K562 (cell line): ENCODE results near the gene PRDM12. TPM values are rescaled to one million over a fixed set of nuclear protein-coding genes. Genes with fewer than 3 reads are reported as not detected.

Experiments used
- ATAC-seq: fragments of 200-7000 bp; cut with Tn5 transposase; 3 replicates; pipeline ENCODE4 v1.9.1; 2020; ENCODE audit warnings: moderate library complexity
- BruUV-seq: library from RNA; stranded (reverse); fragments of 400-500 nt; replicated peaks from 2 replicates; lab custom pipeline; 2021; lab: Mats Ljungman, UMichigan
- CTCF ChIA-PET: fragments of 300-600 bp; formaldehyde crosslinking; extraction: SDS; loops from one replicate; lab custom pipeline; 2021; ENCODE audit warnings: low intra/inter-chr PET ratio; lab: Yijun Ruan, JAX
- POLR2A ChIA-PET: fragments of 300-600, 350-650 bp; sonication (Branson Sonifier 250); formaldehyde crosslinking; extraction: SDS; loops from one replicate; lab custom pipeline; 2021; ENCODE audit warnings: antibody characterized with exemption, inconsistent platforms; lab: Yijun Ruan, JAX
- DNase-seq, 4 experiments: peaks; one replicate each; pipeline versions ENCODE4 v3.0.0 to v3.0.0-alpha.2; 2011 to 2018; ENCODE audit warnings: low spot score in 3 of 4, mixed read lengths in 3 of 4; ENCODE audit errors: extremely low read depth in 1 of 4
- FAIRE-seq: peaks from 2 replicates; lab custom pipeline; 2011; peaks lifted over from hg19 to GRCh38; lab: Jason Lieb, UNC
- H2AFZ ChIP-seq: 2 replicates; pipeline ENCODE4 v1.6.0; 2011; ENCODE audit warnings: low read depth, low read length, control low read depth, inconsistent platforms
- H3K27ac ChIP-seq: fragments of 200-600 bp; 3 replicates; pipeline ENCODE4 v1.8.0; 2011; ENCODE audit warnings: low read depth, mild to moderate bottlenecking, control low read depth, inconsistent platforms, low read length, moderate library complexity, mixed read lengths; ENCODE audit errors: extremely low read depth
- H3K27me3 ChIP-seq, 2 experiments: fragments of 300-600 bp in 1 of 2; 2 replicates in 1 of 2; 3 replicates in 1 of 2; pipeline versions ENCODE4 v1.6.0 to v1.8.0; 2011; ENCODE audit warnings: inconsistent platforms in 2 of 2, low read length in 2 of 2, mild to moderate bottlenecking in 1 of 2, mixed read lengths in 1 of 2, moderate library complexity in 1 of 2; ENCODE audit not compliant: control insufficient read depth in 2 of 2, insufficient read depth in 2 of 2
- H3K36me3 ChIP-seq: fragments of 300-600 bp; 3 replicates; pipeline ENCODE4 v1.8.0; 2011; ENCODE audit warnings: mild to moderate bottlenecking, low read length, inconsistent platforms; ENCODE audit not compliant: control insufficient read depth, insufficient read depth
- H3K4me1 ChIP-seq, 2 experiments: fragments of 200-600 bp in 1 of 2; replicated peaks in 1 of 2; 2 replicates in 1 of 2; 3 replicates in 1 of 2; pipeline versions ENCODE4 v1.5.1 to v1.8.0; 2011; ENCODE audit warnings: inconsistent platforms in 2 of 2, low read length in 2 of 2, mild to moderate bottlenecking in 1 of 2, mixed read lengths in 1 of 2, moderate library complexity in 1 of 2; ENCODE audit not compliant: control insufficient read depth in 2 of 2, insufficient read depth in 2 of 2
- H3K4me2 ChIP-seq: 2 replicates; pipeline ENCODE4 v1.6.1; 2011; ENCODE audit warnings: low read length, control low read depth, inconsistent platforms, mixed read lengths; ENCODE audit not compliant: insufficient read depth
- H3K4me3 ChIP-seq: fragments of 200-600 bp; sonication (generic), shearing (Covaris generic); 2 replicates; pipeline ENCODE4 v1.5.1; 2016; ENCODE audit warnings: control low read depth, inconsistent platforms
- H3K79me2 ChIP-seq: fragments of 200-600 bp; 3 replicates; pipeline ENCODE4 v1.8.0; 2011; ENCODE audit warnings: low read length, inconsistent platforms; ENCODE audit not compliant: control insufficient read depth, insufficient read depth
- H3K9ac ChIP-seq, 2 experiments: 2 replicates each; pipeline versions ENCODE4 v1.6.0 to v1.6.1; 2011; ENCODE audit warnings: low read depth in 2 of 2, low read length in 2 of 2, control low read depth in 1 of 2, inconsistent platforms in 1 of 2, mild to moderate bottlenecking in 1 of 2, mixed read lengths in 1 of 2; ENCODE audit not compliant: insufficient read depth in 1 of 2
- H3K9me1 ChIP-seq: one replicate; pipeline ENCODE4 v1.6.0; 2011; ENCODE audit warnings: inconsistent platforms, mild to moderate bottlenecking, low read length, moderate library complexity; ENCODE audit not compliant: control insufficient read depth, insufficient read depth
- H3K9me3 ChIP-seq: replicated peaks from 2 replicates; pipeline ENCODE4 v1.5.1; 2011; ENCODE audit warnings: low read depth, low read length, inconsistent platforms; ENCODE audit not compliant: control insufficient read depth, insufficient read depth
- H4K20me1 ChIP-seq: replicated peaks from 2 replicates; pipeline ENCODE4 v1.6.1; 2011; ENCODE audit warnings: low read length, inconsistent platforms, mixed read lengths; ENCODE audit not compliant: control insufficient read depth, insufficient read depth
- ARID1B ChIP-seq: fragments of 450-650 bp; IDR thresholded peaks from 2 replicates; pipeline ENCODE4 v1.6.1; 2016; ENCODE audit warnings: antibody characterized with exemption, mild to moderate bottlenecking, inconsistent platforms
- NR4A1 ChIP-seq, 2 experiments: fragments of 250-450 bp in 1 of 2; fragments of 450-650 bp in 1 of 2; sonication (Bioruptor Pico) in 1 of 2; IDR thresholded peaks; 2 replicates each; pipeline versions ENCODE4 v1.4.0 to v1.6.1; 2016 to 2020; ENCODE audit warnings: mild to moderate bottlenecking in 2 of 2, missing compliant biosample characterization in 1 of 2, missing genetic modification characterization in 1 of 2, moderate library complexity in 1 of 2
- ZFPM2 ChIP-seq: fragments of 250-450 bp; sonication (Bioruptor Pico); IDR thresholded peaks from 2 replicates; pipeline ENCODE4 v1.5.1; 2022; ENCODE audit warnings: mild to moderate bottlenecking
- WGBS: fragments of 100-300 bp; shearing (Covaris generic); methylation state at CpG from one replicate; pipeline ENCODE4 v1.1.6; 2016; ENCODE audit warnings: low coverage, mixed read lengths; ENCODE audit not compliant: insufficient coverage; ENCODE audit errors: missing lambda C conversion rate; 5-methylcytosine and 5-hydroxymethylcytosine counted together
- in situ Hi-C: fragments of 300-500 bp; cut with MboI; formaldehyde crosslinking; loops from 4 replicates; pipeline ENCODE4 v1.15.0; 2018; ENCODE audit warnings: inconsistent platforms, mixed read lengths
- intact Hi-C: fragments of 100-400 bp; cut with micrococcal nuclease; formaldehyde crosslinking; loops from 2 replicates; pipeline ENCODE4 v1.14.2; 2022
- polyA plus RNA-seq, 8 experiments: library from polyadenylated mRNA; depleted of rRNA in 4 of 8; stranded (reverse) in 5 of 8; unstranded in 3 of 8; fragments of >200 nt; fragmentation: Nextera tagmentation in 2 of 8; fragmentation: Illumina TruSeq in 1 of 8; extraction: Ambion mirVana in 2 of 8; extraction: Trizol in 1 of 8; gene quantifications; 2 replicates each; pipeline versions ENCODE4 v1.2.1 to v1.2.3, GENCODE V29; 2011 to 2014; ENCODE audit warnings: inconsistent platforms in 1 of 8, missing spikeins in 1 of 8
- total RNA-seq, 7 experiments: library from RNA; depleted of rRNA in 6 of 7; stranded (reverse); fragments of >200 nt in 6 of 7; fragmentation: Illumina TruSeq in 2 of 7; extraction: Trizol in 2 of 7; gene quantifications; 2 replicates each; pipeline versions ENCODE4 v1.2.1 to v1.2.3, GENCODE V29; 2011 to 2021; ENCODE audit warnings: low replicate concordance in 1 of 7
- TF ChIP-seq, protein P1 (sequence below): sonication (generic); formaldehyde crosslinking; IDR thresholded peaks from 2 replicates; pipeline ENCODE4 v1.8.0; 2023; ENCODE audit warnings: missing genetic modification reagents, mild to moderate bottlenecking, borderline replicate concordance
- TF ChIP-seq, protein P2 (sequence below): fragments of 250-450 bp; sonication (Bioruptor Pico); IDR thresholded peaks from 2 replicates; pipeline ENCODE4 v1.9.0; 2021; ENCODE audit warnings: mild to moderate bottlenecking, inconsistent platforms
- TF ChIP-seq, protein P3 (sequence below): fragments of 250-450 bp; sonication (Bioruptor Pico); IDR thresholded peaks from 2 replicates; pipeline ENCODE4 v1.4.0; 2020; ENCODE audit warnings: mild to moderate bottlenecking, moderate library complexity

PRDM12 gene
- total and polyA plus RNA-seq, 9 of the 15 experiments (the other 6 are each of a cell fraction or from before 2014, with no cell fraction given), result 0.04 to 0.22 (median 0.07) TPM; not detected in 3

DNA sequence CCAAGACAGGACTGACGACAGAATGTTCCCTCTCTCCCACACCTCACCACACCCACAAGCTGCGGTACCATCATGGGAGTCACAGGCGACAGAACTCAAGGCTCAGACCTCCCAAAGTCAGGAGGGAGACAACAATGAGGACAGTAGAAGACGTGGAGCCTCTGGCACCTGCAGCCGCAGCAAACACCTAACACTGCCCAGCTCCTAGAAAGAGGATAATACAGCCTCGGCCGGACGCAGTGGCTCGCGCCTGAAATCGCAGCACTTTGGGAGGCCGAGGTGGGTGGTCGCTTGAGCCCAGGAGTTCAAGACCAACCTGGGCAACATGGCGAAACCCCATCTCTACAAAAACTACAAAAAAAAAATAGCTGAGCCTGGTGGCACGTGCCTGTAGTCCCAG lies 13.2 kb upstream of the PRDM12 start (continued):
- TF ChIP-seq ZFPM2, result no peak
- no peak for TF ChIP-seq NR4A1 (CRISPR knock-in tag; IDR thresholded peaks at IDR 0.05)
- TF ChIP-seq NR4A1 (tag; IDR thresholded peaks at IDR 0.05), result no peak
- TF ChIP-seq, all 486 proteins: peak for 0

DNA sequence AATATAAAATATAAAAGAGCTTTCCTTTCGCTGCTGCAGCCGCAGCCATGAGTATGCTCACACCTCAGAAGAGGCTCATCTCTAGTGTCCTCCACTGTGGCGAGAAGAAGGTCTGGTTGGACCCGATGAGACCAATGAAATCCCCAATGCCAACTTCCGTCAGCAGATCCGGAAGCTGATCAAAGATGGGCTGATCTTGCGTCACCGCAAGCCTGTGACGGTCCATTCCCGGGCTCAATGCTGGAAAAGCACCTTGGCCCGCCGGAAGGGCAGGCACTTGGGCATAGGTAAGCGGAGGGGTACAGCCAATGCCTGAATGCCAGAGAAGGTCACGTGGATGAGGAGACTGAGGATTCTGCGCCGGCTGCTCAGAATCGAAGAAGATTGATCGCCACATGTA lies 12.6 kb upstream of the PRDM12 start:
- no peak overlapping the region for H3K27ac ChIP-seq
- no peak overlapping the region for H3K4me3 ChIP-seq
- ChIA-PET POLR2A (no interaction called here), CTCF (no interaction called here)
- no peak overlapping the region for H3K9ac ChIP-seq
- no TSS peak for BruUV-seq
- DNase-seq (no peak), ATAC-seq (no peak), FAIRE-seq (no peak)
- H3K4me2 ChIP-seq, result no peak overlapping the region
- peaks cover 25 to 43% of the 10 kb centered on the region in 2 experiments for H3K27me3 ChIP-seq
- intact Hi-C loops (no loop called here), in situ Hi-C loops (no loop called here)
- H3K4me1 ChIP-seq, result no peaks in the 10 kb centered on the region; a peak in 1 of 5 replicates
- no peaks in the 10 kb centered on the region for H3K36me3 ChIP-seq
- no peaks in the 10 kb centered on the region; the same call in 1 of the 2 replicates for H3K9me3 ChIP-seq
- no peaks in the 10 kb centered on the region for H4K20me1 ChIP-seq
- 46% methylated on average over 16 of the region's 18 CpGs for WGBS
- H3K9me1 ChIP-seq, result no peaks in the 10 kb centered on the region
- no peak overlapping the region for H2AFZ ChIP-seq
- H3K79me2 ChIP-seq, result no peaks in the 10 kb centered on the region
- TF ChIP-seq, protein P1, sequence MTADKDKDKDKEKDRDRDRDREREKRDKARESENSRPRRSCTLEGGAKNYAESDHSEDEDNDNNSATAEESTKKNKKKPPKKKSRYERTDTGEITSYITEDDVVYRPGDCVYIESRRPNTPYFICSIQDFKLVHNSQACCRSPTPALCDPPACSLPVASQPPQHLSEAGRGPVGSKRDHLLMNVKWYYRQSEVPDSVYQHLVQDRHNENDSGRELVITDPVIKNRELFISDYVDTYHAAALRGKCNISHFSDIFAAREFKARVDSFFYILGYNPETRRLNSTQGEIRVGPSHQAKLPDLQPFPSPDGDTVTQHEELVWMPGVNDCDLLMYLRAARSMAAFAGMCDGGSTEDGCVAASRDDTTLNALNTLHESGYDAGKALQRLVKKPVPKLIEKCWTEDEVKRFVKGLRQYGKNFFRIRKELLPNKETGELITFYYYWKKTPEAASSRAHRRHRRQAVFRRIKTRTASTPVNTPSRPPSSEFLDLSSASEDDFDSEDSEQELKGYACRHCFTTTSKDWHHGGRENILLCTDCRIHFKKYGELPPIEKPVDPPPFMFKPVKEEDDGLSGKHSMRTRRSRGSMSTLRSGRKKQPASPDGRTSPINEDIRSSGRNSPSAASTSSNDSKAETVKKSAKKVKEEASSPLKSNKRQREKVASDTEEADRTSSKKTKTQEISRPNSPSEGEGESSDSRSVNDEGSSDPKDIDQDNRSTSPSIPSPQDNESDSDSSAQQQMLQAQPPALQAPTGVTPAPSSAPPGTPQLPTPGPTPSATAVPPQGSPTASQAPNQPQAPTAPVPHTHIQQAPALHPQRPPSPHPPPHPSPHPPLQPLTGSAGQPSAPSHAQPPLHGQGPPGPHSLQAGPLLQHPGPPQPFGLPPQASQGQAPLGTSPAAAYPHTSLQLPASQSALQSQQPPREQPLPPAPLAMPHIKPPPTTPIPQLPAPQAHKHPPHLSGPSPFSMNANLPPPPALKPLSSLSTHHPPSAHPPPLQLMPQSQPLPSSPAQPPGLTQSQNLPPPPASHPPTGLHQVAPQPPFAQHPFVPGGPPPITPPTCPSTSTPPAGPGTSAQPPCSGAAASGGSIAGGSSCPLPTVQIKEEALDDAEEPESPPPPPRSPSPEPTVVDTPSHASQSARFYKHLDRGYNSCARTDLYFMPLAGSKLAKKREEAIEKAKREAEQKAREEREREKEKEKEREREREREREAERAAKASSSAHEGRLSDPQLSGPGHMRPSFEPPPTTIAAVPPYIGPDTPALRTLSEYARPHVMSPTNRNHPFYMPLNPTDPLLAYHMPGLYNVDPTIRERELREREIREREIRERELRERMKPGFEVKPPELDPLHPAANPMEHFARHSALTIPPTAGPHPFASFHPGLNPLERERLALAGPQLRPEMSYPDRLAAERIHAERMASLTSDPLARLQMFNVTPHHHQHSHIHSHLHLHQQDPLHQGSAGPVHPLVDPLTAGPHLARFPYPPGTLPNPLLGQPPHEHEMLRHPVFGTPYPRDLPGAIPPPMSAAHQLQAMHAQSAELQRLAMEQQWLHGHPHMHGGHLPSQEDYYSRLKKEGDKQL, result no peak
- TF ChIP-seq, protein P2, sequence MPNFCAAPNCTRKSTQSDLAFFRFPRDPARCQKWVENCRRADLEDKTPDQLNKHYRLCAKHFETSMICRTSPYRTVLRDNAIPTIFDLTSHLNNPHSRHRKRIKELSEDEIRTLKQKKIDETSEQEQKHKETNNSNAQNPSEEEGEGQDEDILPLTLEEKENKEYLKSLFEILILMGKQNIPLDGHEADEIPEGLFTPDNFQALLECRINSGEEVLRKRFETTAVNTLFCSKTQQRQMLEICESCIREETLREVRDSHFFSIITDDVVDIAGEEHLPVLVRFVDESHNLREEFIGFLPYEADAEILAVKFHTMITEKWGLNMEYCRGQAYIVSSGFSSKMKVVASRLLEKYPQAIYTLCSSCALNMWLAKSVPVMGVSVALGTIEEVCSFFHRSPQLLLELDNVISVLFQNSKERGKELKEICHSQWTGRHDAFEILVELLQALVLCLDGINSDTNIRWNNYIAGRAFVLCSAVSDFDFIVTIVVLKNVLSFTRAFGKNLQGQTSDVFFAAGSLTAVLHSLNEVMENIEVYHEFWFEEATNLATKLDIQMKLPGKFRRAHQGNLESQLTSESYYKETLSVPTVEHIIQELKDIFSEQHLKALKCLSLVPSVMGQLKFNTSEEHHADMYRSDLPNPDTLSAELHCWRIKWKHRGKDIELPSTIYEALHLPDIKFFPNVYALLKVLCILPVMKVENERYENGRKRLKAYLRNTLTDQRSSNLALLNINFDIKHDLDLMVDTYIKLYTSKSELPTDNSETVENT (CRISPR knock-in tag), result no peak
- no peak for TF ChIP-seq ARID1B
- TF ChIP-seq, protein P3, sequence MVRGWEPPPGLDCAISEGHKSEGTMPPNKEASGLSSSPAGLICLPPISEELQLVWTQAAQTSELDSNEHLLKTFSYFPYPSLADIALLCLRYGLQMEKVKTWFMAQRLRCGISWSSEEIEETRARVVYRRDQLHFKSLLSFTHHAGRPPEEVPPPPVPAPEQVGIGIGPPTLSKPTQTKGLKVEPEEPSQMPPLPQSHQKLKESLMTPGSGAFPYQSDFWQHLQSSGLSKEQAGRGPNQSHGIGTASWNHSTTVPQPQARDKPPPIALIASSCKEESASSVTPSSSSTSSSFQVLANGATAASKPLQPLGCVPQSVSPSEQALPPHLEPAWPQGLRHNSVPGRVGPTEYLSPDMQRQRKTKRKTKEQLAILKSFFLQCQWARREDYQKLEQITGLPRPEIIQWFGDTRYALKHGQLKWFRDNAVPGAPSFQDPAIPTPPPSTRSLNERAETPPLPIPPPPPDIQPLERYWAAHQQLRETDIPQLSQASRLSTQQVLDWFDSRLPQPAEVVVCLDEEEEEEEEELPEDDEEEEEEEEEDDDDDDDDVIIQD (CRISPR knock-in tag), result no peak
